Bronchial epithelial cell (primary cell): ENCODE measurements around the gene HAP1. TPM values are rescaled to one million over a fixed set of nuclear protein-coding genes. Genes with fewer than 3 reads are reported as not detected.

ENCODE experiments used
- DNase-seq: peaks from one replicate; pipeline ENCODE4 v3.0.0-alpha.2; 2010; ENCODE audit warnings: low read depth
- FAIRE-seq: peaks from 2 replicates; lab custom pipeline; 2011; peaks lifted over from hg19 to GRCh38; lab: Jason Lieb, UNC
- H3K27me3 ChIP-seq: 2 replicates; pipeline ENCODE4 v1.5.1; 2011; ENCODE audit warnings: low read length; ENCODE audit not compliant: control insufficient read depth, insufficient read depth
- H3K36me3 ChIP-seq: 2 replicates; pipeline ENCODE4 v1.5.1; 2011; ENCODE audit warnings: low read length; ENCODE audit not compliant: control insufficient read depth, insufficient read depth
- H3K4me3 ChIP-seq: 2 replicates; pipeline ENCODE4 v1.5.1; 2011; ENCODE audit warnings: mild to moderate bottlenecking, low read depth, low read length, control low read depth
- CTCF ChIP-seq: IDR thresholded peaks from 2 replicates; pipeline ENCODE4 v1.5.1; 2011; ENCODE audit warnings: mild to moderate bottlenecking, moderate library complexity, low read length, control low read depth, inconsistent platforms; ENCODE audit not compliant: insufficient read depth, severe bottlenecking
- total RNA-seq: library from RNA; depleted of rRNA; stranded (reverse); fragments of >200 nt; gene quantifications from 2 replicates; pipeline ENCODE4 v1.2.1, GENCODE V29; 2014

HAP1 gene
- total RNA-seq, 1 donor from 2014 or later = 2.6 TPM

- Histone ChIP-seq H3K36me3 (no peaks in the 10 kb centered on the region), H3K4me3 (no peak overlapping the region), H3K27me3 (no peaks in the 10 kb centered on the region)
- no peak for FAIRE-seq
- no peak for TF ChIP-seq CTCF
- no peak for DNase-seq
These were observed 16.2 kb downstream of the HAP1 start for GRCh38 chr17:41718287-41718645.

- DNase-seq (peak; percentile 84), FAIRE-seq (peak; percentile 70)
- TF ChIP-seq CTCF = no peak
- Histone ChIP-seq H3K4me3 (no peak overlapping the region), H3K36me3 (no peaks in the 10 kb centered on the region), H3K27me3 (no peaks in the 10 kb centered on the region)
These were observed 16.8 kb downstream of the HAP1 start for GRCh38 chr17:41717408-41718286.

GRCh38 chr17:41711669-41712400 is 22.6 kb downstream of the HAP1 start, which contains the start of gene GAST:
Gene GAST (plus strand): TSS chr17:41712331. CDS start chr17:41715437, 3,106 bp downstream.
- DNase-seq = no peak
- H3K27me3 ChIP-seq = no peaks in the 10 kb centered on the region
- FAIRE-seq = peak; percentile 47
- H3K4me3 ChIP-seq = no peak within 1 kb of the TSS
- no peak for TF ChIP-seq CTCF
- no peaks in the 10 kb centered on the region for H3K36me3 ChIP-seq

- Histone ChIP-seq H3K27me3 (no peaks in the 10 kb centered on the region), H3K36me3 (no peaks in the 10 kb centered on the region), H3K4me3 (no peak overlapping the region)
- DNase-seq (peak; percentile 81), FAIRE-seq (no peak)
- TF ChIP-seq CTCF = no peak
These were observed 23.9 kb downstream of the HAP1 start for GRCh38 chr17:41710472-41711090.

GRCh38 chr17:41707803-41708669 is 26.4 kb downstream of the HAP1 start:
- TF ChIP-seq CTCF = no peak
- DNase-seq = no peak
- H3K4me3 ChIP-seq = no peak overlapping the region
- FAIRE-seq = no peak
- H3K36me3 ChIP-seq = no peaks in the 10 kb centered on the region
- H3K27me3 ChIP-seq = no peaks in the 10 kb centered on the region
